Activated CD4-positive, CD25-positive, alpha-beta regulatory T cell (primary cell): ENCODE measurements around the gene KDM2A.
"Not testable (repeated sequence)": the region's sequence is repeated elsewhere in the genome, so short reads cannot be mapped to it uniquely, and the experiment has no call there.

ENCODE experiments used
- DNase-seq, 4 experiments: peaks; one replicate each; lab custom pipeline; 2025; lab: John Stamatoyannopoulos, UW

The KDM2A gene

GRCh38 chr11:67260885-67261639 is 142.0 kb downstream of the KDM2A start:
- DNase-seq = not testable (repeated sequence)

DNA sequence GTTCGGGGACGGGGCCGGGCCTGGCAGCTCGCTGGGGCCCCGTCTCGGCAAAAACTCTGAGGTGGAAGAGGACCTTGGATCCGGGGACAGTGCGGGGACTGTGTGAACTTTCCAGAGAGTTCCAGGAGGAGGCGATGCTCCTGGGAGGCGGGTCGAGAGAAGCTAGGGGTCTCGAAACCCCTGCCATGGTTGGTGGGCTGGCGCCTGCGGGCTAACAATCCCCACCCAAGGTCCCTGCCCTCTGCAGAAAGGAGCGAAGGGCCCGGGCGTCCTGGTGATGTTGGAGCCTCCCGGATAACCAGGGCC is 142.5 kb downstream of the KDM2A start:
- no peak for DNase-seq

DNA sequence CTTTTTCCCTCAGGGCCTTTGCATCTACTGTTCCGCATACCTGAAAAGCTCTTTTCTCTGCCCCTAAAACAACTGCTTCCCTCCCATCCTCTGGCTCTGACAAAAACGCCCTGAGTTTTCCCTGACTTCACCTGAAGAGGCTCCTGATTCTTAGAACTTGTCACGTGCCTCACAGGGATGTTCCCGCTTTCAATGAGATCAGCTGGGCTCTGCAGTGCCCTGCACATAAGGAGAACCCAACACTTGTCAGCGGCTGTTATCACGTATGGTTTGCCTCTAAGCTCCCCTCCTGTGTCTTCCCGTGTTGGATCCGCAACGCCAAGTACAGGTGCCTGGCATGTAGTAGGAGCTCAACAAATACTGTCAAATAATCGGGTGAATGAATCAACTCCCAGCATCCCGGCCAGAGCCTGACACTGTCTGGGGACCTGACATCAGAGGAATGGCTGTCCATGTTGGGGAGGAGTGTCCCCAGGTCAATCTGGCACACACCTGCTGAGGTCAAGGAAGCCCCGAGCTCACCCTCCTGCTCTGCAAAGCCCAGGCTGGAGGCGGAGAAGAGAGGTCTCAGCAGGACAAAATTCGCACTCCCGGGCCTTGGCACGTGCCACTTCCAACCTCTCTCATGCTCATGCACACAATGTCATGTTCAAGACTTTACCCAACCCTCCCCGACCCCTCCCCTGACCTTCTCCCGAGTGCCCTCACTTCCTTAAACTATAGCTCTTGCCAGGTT is 143.1 kb downstream of the KDM2A start:
- DNase-seq = no peak

- DNase-seq = peak; percentile 42 to 59 (median 57)
Observed at GRCh38 chr11:67262731-67263675, 143.9 kb downstream of the KDM2A start.

DNA sequence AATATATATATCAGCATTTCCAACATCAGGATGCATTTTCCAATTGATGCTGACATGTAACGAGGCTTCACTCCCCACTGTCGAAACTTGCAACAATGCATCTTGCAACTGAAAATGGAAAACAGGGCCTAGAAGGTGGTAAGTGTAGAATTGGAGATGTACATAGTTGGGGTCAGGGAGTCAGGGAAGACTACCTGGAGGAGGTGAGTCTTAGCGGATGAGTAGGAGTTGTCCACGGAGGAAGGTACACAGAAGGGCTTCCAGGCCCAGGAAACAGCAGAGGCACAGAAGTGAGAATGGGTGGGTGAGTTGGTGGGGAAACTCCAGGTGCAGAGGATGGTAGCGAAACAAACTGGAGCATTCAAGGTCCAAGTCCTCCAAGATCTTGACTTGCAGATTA is 145.2 kb downstream of the KDM2A start:
- DNase-seq = no peak

DNA sequence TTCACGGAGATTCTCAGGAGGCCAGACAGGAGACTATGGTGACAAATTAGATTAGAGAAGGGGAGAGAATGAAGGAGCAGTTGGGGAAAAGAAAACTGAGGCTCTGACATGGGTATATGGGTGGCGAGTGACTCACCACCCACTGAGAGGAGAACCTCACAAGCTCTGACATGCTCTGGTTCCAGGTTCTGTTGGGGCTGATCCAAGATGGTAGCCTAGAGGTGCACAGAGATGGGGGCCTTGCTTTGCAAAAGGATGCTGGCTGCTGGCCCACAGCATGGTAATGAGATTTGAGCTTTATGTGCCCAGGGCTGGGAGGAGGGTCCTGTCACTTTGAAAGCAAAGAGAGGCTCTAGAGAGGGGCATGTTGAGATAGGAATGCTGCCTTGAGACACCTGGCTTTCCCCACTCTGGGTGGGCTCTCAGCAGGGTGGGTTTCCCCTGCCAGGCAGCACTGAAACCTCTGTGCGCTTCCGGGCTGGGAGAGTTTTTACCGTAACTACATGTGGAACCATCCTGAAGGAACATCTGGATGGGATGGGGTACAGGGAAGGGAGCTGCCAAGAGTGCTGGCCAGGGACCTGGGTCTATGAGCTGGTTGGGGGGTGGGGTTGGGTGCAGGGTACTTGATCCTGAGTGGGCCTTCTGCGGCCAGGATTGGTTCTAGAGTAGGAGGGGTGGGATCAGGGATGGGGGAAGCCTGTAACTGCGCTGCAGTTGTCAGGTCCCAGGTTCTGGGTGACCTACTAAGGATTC is 146.0 kb downstream of the KDM2A start:
- no peak for DNase-seq

GRCh38 chr11:67265633-67266448 is 146.8 kb downstream of the KDM2A start:
- DNase-seq = peak; percentile 65 to 74 (median 70)

- no peak for DNase-seq
Observed at GRCh38 chr11:67266449-67267187, 147.6 kb downstream of the KDM2A start, which contains the start of gene GRK2. Gene GRK2, plus strand, starts transcription at chr11:67266473. Its CDS starts 227 bp downstream, at chr11:67266700.

DNA sequence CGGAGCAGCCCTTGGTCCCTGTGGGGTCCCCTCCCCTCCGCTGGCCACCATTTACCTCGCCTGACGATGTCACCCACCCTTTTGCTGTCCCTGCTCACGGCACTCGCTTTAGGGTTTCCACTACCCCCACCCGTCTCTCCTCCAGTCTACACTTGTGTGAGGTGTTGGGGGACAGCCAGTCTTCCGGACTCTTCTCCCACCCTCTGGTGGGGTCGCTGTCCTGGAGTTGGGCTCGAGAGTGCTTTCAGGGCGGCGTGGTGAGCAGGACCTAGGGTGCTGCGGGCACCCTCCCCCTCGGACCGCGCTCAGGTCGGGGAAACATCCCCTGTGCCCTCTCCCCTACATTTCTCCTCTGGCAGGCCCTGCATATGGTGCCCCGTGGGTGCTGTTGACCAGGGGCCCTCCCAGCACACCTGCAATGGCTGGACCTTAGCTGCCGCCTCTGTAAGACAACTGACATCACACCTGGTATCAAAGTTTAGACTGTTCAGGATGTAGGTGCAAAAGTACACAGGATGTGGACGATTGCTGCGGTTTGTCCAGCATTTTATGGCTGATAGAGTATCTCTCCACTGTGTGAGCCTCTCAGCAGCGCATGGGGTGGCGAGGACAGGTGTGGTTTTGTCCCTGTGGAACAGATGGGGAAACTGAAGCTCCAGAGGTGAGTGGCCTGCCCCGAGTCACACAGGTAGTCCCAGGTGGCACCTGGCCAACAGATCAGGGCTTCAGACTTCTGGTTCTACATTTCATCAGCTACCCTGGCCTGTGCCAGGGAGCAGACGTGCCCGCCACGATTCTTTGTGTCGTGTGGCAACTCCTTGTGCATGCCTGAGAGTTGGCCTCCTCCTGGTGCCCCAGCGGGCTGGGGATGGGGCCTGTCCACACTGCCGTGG is 148.4 kb downstream of the KDM2A start:
- DNase-seq = no peak

DNA sequence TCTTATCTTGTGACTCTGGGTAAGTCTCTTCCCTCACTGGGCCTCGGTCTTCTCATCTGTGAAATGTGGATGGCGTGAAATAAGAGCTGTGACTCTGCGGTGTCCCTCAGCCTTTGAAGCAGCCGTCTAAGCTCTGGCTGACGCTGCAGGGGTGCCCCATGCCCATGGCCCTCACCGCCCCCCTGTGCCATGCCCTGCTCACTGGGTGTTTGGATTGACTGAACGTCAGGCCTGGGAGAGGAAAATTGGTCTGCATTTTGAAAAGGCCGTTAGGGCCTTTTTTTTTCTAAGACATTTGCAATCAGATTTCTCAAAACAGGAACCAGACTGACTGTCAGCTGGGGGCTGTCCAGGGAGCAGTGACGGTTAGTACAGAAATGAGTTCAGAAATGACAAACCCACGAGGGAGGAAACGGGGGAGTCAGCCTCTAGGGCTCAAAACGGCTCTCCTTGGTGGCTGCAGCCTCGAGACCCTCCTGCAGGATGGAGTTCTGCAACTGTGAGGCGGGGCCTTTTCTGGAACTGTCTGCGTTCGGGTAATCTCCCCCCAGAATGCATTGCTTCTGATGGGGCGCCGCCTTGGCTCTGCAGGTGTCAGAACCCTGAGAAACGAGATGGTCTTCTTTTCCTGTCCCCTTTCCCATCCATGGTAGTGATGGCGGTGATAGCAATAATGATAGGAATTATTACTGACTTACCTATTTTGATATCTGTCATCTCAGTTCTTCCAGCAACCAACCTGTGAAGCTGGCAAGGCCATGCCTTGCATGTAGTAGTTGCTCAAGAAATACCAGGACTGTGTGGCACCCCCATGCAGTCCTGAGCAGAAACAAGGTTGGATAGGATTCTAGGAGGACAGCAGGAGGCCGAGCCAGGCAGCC is 149.3 kb downstream of the KDM2A start:
- DNase-seq = peak in 1 of 4 experiments; percentile 41

DNA sequence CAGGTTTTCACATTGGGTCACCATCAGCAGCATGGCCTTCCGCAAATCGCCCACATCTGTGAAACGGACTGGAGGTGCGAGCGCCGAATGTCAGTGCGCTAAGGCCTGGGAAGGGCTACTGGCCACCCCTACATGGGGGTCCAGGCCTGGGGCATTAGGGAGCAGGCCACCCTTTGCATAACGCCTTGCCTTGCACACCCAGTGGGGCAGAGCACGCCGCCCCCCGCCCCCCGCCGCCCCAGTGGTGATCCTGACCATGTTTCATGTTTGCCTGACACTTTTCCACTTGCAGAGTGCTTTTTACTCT is 149.9 kb downstream of the KDM2A start:
- no peak for DNase-seq

- no peak for DNase-seq
Observed at GRCh38 chr11:67269401-67270255, 150.6 kb downstream of the KDM2A start.

DNA sequence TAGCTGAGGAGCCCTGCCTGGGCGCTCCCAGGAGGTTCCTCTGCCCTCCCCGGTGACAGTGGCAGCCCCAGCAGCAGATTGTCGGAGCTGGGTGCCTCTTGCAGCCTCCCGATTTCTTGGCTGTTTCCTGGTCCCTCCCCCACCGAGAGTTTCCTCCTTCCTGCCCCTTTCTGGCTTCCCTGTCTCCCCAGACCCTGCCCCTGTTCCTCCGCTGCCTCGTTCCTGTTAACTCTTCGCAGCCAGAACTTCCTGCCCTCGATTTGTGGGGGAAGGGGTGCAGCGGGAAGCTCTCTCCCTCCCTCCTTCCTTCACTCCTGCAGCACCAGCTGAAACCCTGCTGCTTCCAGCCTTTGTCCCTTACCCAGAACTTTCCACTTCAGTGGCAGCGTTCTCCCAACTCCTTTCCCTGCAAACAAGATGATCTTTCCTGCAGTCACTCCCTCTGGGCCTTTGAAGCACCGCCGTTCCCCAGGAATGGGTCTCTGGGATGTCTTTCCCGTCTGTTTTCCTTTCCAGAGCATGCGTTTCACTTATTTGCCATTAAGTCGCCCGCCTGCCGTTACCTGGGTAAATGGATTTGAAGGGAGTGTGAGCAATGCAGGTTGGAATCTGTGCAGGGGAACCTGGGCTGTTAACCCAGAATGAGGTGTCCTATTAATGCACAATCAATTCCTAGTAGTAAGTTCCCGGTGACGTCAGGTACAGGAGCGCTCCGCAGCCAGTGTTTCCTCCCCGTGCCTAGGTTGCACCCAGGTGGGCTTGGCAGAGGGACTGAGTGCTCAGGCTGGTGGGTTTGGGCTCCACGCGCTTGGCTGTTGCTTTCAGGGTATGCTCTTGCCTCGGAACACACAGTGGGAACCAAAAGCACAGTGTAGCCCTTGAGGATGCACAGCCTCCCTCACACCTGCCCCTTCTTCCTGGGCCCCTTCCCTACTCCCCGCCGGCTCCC is 151.5 kb downstream of the KDM2A start:
- no peak for DNase-seq

GRCh38 chr11:67271205-67271540 is 152.1 kb downstream of the KDM2A start:
- no peak for DNase-seq

DNA sequence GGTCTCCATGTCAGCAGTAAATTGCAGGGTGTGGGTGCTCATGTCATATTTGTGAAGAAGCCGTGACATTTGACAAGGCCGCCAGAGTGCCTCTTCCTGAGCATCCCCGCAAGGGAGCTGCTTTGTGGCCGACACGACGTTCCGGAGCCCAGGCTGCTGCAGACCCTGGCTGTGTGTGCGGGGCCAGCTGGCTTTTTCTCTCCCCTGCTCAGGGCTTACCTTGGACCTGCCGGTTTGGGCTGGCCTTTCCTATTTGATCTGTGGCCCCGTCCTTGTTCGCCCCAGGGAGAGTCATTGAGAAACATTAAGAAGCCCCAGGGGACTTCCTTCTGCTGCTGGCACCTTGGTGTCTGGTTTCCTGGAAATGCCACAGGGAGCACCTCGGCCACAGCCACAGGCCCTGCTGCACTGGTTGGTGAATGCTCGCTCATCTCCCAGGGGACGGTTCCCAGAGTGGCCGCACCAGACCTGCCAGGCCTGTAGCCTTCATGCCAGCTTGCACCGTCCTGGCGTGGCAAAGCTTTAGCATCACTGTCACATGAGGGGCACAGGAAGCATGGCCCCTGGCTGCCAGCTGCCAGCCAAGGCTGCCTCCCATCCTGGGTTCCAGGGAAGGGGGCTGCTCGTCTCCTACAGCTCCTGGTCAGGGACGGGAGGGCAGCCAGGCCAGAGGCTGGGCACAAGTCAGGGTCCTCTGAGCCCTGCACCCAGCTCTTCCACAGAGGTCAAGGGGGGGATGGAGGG is 152.7 kb downstream of the KDM2A start:
- peak in 2 of 4 experiments; percentile 26 to 43 for DNase-seq
